Measurements from ENCODE around the gene MYL2. TPM values are rescaled to one million over a fixed set of nuclear protein-coding genes. Genes with fewer than 3 reads are reported as not detected.

MYL2 gene
- polyA plus RNA-seq, 4 donors = 0.55 to 143 (median 22.5) TPM

DNA sequence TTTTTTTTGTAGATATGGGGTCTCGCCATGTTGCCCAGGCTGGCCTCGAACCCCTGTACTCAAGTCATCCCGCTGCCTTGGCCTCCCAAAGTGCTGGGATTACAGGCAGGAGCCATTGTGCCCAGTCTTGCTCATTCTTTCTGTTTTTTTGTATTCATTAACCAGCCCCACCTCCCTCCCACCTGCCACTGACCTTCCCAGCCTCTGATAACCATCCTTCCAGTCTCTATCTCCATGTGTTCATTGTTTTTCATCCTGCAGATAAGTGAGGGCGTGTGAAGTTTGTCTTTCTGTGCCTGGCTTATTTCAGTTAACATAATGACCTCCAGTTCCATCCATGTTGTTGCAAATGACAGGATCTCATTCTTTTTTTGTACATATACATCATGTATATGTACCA is 19.0 kb downstream of the MYL2 start:
- 51 to 72% (median 66%) methylated on average over 4 of the region's 4 CpGs for WGBS, 3 donors
- no peak for FAIRE-seq
- H3K4me1 ChIP-seq (ENCODE audit: control insufficient read depth in 3 of 3, insufficient read depth in 2 of 3, low read depth in 1 of 3, low read length in 2 of 3) = no peaks in the 10 kb centered on the region
- H3K4me3 ChIP-seq (ENCODE audit: low read depth in 1 of 3, low read length in 3 of 3) = no peak overlapping the region
- H3K27ac ChIP-seq (ENCODE audit: low read depth in 1 of 3, low read length in 2 of 3) = no peak overlapping the region
- no peaks in the 10 kb centered on the region for H3K27me3 ChIP-seq (ENCODE audit: control insufficient read depth in 3 of 3, insufficient read depth in 3 of 3, low read length in 3 of 3)
- H3K36me3 ChIP-seq (ENCODE audit: control insufficient read depth in 3 of 3, insufficient read depth in 2 of 3, low read depth in 1 of 3, low read length in 3 of 3) = no peaks in the 10 kb centered on the region
- H3K9me3 ChIP-seq (ENCODE audit: control insufficient read depth in 2 of 2, insufficient read depth in 1 of 2, low read depth in 1 of 2, low read length in 1 of 2) = peaks cover 0 to 2% of the 10 kb centered on the region in 2 donors
- DNase-seq = peak in 1 of 2 donors; percentile 30

- H3K9me3 ChIP-seq (ENCODE audit: control insufficient read depth in 2 of 2, insufficient read depth in 1 of 2, low read depth in 1 of 2, low read length in 1 of 2) = peaks cover 0 to 4% of the 10 kb centered on the region in 2 donors
- no peaks in the 10 kb centered on the region for H3K36me3 ChIP-seq (ENCODE audit: control insufficient read depth in 3 of 3, insufficient read depth in 2 of 3, low read depth in 1 of 3, low read length in 3 of 3)
- H3K4me3 ChIP-seq (ENCODE audit: low read depth in 1 of 3, low read length in 3 of 3) = no peak overlapping the region
- FAIRE-seq = no peak
- H3K27ac ChIP-seq (ENCODE audit: low read depth in 1 of 3, low read length in 2 of 3) = no peak overlapping the region
- DNase-seq = peak in 1 of 2 donors; percentile 34
- H3K27me3 ChIP-seq (ENCODE audit: control insufficient read depth in 3 of 3, insufficient read depth in 3 of 3, low read length in 3 of 3) = peaks cover 0 to 3% (median 0%) of the 10 kb centered on the region in 3 donors
- WGBS, 3 donors = 4 to 56% (median 35%) methylated on average over 3 of the region's 3 CpGs
- H3K4me1 ChIP-seq (ENCODE audit: control insufficient read depth in 3 of 3, insufficient read depth in 2 of 3, low read depth in 1 of 3, low read length in 2 of 3) = no peaks in the 10 kb centered on the region
Measured at GRCh38 chr12:110896559-110896958, 23.8 kb downstream of the MYL2 start.

GRCh38 chr12:110893956-110894355 is 26.4 kb downstream of the MYL2 start:
- H3K27ac ChIP-seq (ENCODE audit: low read depth in 1 of 3, low read length in 2 of 3) = no peak overlapping the region
- 82 to 89% (median 83%) methylated on average over 3 of the region's 3 CpGs for WGBS, 3 donors
- no peaks in the 10 kb centered on the region for H3K36me3 ChIP-seq (ENCODE audit: control insufficient read depth in 3 of 3, insufficient read depth in 2 of 3, low read depth in 1 of 3, low read length in 3 of 3)
- no peak overlapping the region for H3K4me3 ChIP-seq (ENCODE audit: low read depth in 1 of 3, low read length in 3 of 3)
- DNase-seq = no peak
- H3K9me3 ChIP-seq (ENCODE audit: control insufficient read depth in 2 of 2, insufficient read depth in 1 of 2, low read depth in 1 of 2, low read length in 1 of 2) = peaks cover 0 to 4% of the 10 kb centered on the region in 2 donors
- H3K27me3 ChIP-seq (ENCODE audit: control insufficient read depth in 3 of 3, insufficient read depth in 3 of 3, low read length in 3 of 3) = peaks cover 0 to 3% (median 0%) of the 10 kb centered on the region in 3 donors
- no peaks in the 10 kb centered on the region for H3K4me1 ChIP-seq (ENCODE audit: control insufficient read depth in 3 of 3, insufficient read depth in 2 of 3, low read depth in 1 of 3, low read length in 2 of 3)
- no peak for FAIRE-seq

DNA sequence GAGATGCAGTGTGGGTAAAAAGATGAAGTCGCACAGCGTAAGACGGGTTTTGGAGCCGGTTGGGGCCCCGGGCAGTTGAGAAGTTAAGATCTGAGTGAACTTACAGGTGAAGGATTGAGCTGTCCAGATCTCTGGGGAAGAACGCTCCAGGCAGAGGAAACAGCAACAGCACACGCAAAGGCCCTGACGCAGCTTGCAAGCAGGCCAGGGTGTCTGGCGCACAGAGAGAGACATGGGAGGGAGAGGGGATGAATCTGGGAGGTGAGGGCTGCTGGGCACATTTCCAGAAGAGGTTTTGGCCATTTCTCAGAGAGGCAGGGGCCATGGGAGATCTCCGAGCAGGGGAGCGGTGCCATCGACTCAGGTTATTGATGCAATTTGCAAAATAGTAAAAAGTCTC is 31.0 kb downstream of the MYL2 start:
- Histone ChIP-seq H3K27me3 (ENCODE audit: control insufficient read depth in 3 of 3, insufficient read depth in 3 of 3, low read length in 3 of 3) (peaks cover 0 to 3% (median 0%) of the 10 kb centered on the region in 3 donors), H3K9me3 (ENCODE audit: control insufficient read depth in 2 of 2, insufficient read depth in 1 of 2, low read depth in 1 of 2, low read length in 1 of 2) (peaks cover 0 to 4% of the 10 kb centered on the region in 2 donors), H3K27ac (ENCODE audit: low read depth in 1 of 3, low read length in 2 of 3) (no peak overlapping the region), H3K4me1 (ENCODE audit: control insufficient read depth in 3 of 3, insufficient read depth in 2 of 3, low read depth in 1 of 3, low read length in 2 of 3) (no peaks in the 10 kb centered on the region), H3K36me3 (ENCODE audit: control insufficient read depth in 3 of 3, insufficient read depth in 2 of 3, low read depth in 1 of 3, low read length in 3 of 3) (no peaks in the 10 kb centered on the region), H3K4me3 (ENCODE audit: low read depth in 1 of 3, low read length in 3 of 3) (no peak overlapping the region)
- DNase-seq (no peak), FAIRE-seq (no peak)
- WGBS, 3 donors = 86 to 89% (median 87%) methylated on average over 12 of the region's 12 CpGs

DNA sequence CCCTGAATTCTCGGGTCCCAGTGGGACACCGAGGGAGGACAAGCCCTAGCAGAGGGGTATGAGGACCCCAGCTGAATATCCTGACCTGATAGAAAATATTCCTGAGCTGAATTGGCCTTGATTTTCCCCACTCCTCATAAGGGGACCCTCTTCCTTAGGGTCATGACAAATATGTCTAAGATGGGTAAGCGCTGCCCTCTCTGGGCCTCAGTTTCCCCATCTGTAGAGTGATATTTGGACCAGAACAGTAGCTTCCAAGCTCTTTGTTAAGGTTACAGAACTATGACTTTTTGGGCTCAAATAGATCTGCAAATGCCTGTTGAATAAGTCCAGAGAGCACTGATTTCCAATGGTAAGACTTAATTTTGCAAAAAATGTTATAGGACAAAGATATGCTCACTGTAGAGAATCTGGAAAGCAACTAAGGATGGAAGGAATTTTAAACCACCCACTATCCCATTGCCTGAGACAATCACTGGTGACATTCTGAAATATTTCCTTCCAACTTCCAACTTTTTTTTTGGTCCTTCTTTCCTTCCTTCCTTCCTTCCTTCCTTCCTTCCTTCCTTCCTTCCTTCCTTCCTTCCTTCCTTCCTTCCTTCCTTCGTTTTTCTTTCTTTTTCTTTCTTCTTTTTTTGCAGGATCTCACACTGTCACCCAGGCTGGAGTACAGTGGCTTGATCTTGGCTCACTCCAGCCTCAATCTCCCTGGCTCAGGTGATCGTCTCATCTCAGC is 32.0 kb downstream of the MYL2 start:
- Histone ChIP-seq H3K27ac (ENCODE audit: low read depth in 1 of 3, low read length in 2 of 3) (no peak overlapping the region), H3K27me3 (ENCODE audit: control insufficient read depth in 3 of 3, insufficient read depth in 3 of 3, low read length in 3 of 3) (peaks cover 0 to 3% (median 0%) of the 10 kb centered on the region in 3 donors), H3K4me1 (ENCODE audit: control insufficient read depth in 3 of 3, insufficient read depth in 2 of 3, low read depth in 1 of 3, low read length in 2 of 3) (no peaks in the 10 kb centered on the region), H3K36me3 (ENCODE audit: control insufficient read depth in 3 of 3, insufficient read depth in 2 of 3, low read depth in 1 of 3, low read length in 3 of 3) (no peaks in the 10 kb centered on the region), H3K4me3 (ENCODE audit: low read depth in 1 of 3, low read length in 3 of 3) (no peak overlapping the region), H3K9me3 (ENCODE audit: control insufficient read depth in 2 of 2, insufficient read depth in 1 of 2, low read depth in 1 of 2, low read length in 1 of 2) (no peaks in the 10 kb centered on the region)
- 33 to 42% (median 36%) methylated on average over 4 to 5 of the region's 5 CpGs for WGBS, 3 donors
- FAIRE-seq = no peak
- no peak for DNase-seq

DNA sequence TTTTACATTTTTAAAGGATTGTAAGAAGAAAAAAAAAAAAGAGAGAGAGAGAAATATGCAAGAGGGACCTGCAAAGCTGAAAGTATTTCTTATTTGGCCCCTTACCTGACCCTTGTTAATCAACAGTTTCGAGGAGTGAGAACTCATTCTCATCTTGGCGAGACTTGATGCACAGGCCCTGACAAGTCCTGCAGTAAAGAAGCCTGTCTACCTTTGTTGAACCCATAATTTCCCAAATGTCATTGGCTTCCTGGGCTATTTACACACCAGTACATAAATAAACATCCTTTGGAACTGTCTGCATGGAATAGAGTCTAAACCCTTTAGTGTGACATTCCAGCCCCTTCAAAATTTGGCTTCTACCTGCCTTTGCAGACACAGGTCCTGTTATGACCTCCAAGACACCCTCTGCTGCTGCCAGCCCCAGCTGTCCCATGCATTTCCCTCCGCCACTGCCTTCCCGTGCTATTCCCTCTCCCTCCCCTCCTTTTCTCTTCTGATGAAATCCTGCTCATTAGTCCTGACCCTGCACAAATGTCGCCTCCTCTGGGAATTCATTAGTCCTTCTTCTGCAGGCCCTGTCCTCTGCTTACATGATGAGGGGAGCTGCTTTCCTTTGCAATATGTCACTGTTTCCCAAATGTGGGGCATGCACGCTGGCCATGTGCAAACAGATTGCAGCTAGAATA is 35.1 kb downstream of the MYL2 start:
- H3K27me3 ChIP-seq (ENCODE audit: control insufficient read depth in 3 of 3, insufficient read depth in 3 of 3, low read length in 3 of 3) = no peaks in the 10 kb centered on the region
- FAIRE-seq (no peak), DNase-seq (no peak)

DNA sequence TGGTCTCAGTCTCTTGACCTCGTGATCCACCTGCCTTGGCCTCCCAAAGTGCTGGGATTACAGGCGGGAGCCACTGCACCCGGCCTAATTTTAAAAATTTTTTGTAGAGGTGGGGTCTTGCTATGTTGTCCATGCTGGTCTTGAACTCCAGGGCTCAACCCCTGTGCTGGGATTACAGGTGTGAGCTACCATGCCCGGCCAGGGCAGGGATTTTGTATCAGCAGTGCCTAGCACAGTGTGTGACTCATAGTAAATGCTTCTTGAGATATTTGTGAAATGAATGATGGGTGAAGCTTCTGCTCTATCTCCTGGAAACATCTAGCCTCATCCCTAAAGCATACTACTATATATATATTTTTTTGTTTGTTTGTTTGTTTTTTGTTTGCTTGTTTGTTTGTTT is 37.1 kb downstream of the MYL2 start:
- no peak for FAIRE-seq
- no peak overlapping the region for H3K27ac ChIP-seq (ENCODE audit: low read depth in 1 of 3, low read length in 2 of 3)
- H3K27me3 ChIP-seq (ENCODE audit: control insufficient read depth in 3 of 3, insufficient read depth in 3 of 3, low read length in 3 of 3) = no peaks in the 10 kb centered on the region
- H3K4me1 ChIP-seq (ENCODE audit: control insufficient read depth in 3 of 3, insufficient read depth in 2 of 3, low read depth in 1 of 3, low read length in 2 of 3) = no peaks in the 10 kb centered on the region
- H3K4me3 ChIP-seq (ENCODE audit: low read depth in 1 of 3, low read length in 3 of 3) = no peak overlapping the region
- H3K36me3 ChIP-seq (ENCODE audit: control insufficient read depth in 3 of 3, insufficient read depth in 2 of 3, low read depth in 1 of 3, low read length in 3 of 3) = no peaks in the 10 kb centered on the region
- no peak for DNase-seq
- 78 to 87% (median 79%) methylated on average over 4 of the region's 4 CpGs for WGBS, 3 donors
- no peaks in the 10 kb centered on the region for H3K9me3 ChIP-seq (ENCODE audit: control insufficient read depth in 2 of 2, insufficient read depth in 1 of 2, low read depth in 1 of 2, low read length in 1 of 2)

More for the DNA sequence above, 35.1 kb downstream of the MYL2 start:
- no peak overlapping the region for H3K27ac ChIP-seq (ENCODE audit: low read depth in 1 of 3, low read length in 2 of 3)
- H3K4me3 ChIP-seq (ENCODE audit: low read depth in 1 of 3, low read length in 3 of 3) = no peak overlapping the region
- no peaks in the 10 kb centered on the region for H3K36me3 ChIP-seq (ENCODE audit: control insufficient read depth in 3 of 3, insufficient read depth in 2 of 3, low read depth in 1 of 3, low read length in 3 of 3)
- H3K9me3 ChIP-seq (ENCODE audit: control insufficient read depth in 2 of 2, insufficient read depth in 1 of 2, low read depth in 1 of 2, low read length in 1 of 2) = no peaks in the 10 kb centered on the region
- WGBS, 3 donors = 69 to 86% (median 75%) methylated on average over 6 of the region's 6 CpGs
- no peaks in the 10 kb centered on the region for H3K4me1 ChIP-seq (ENCODE audit: control insufficient read depth in 3 of 3, insufficient read depth in 2 of 3, low read depth in 1 of 3, low read length in 2 of 3)

- Histone ChIP-seq H3K4me3 (ENCODE audit: low read depth in 1 of 3, low read length in 3 of 3) (no peak overlapping the region), H3K4me1 (ENCODE audit: control insufficient read depth in 3 of 3, insufficient read depth in 2 of 3, low read depth in 1 of 3, low read length in 2 of 3) (no peaks in the 10 kb centered on the region), H3K27ac (ENCODE audit: low read depth in 1 of 3, low read length in 2 of 3) (no peak overlapping the region), H3K36me3 (ENCODE audit: control insufficient read depth in 3 of 3, insufficient read depth in 2 of 3, low read depth in 1 of 3, low read length in 3 of 3) (no peaks in the 10 kb centered on the region), H3K9me3 (ENCODE audit: control insufficient read depth in 2 of 2, insufficient read depth in 1 of 2, low read depth in 1 of 2, low read length in 1 of 2) (no peaks in the 10 kb centered on the region), H3K27me3 (ENCODE audit: control insufficient read depth in 3 of 3, insufficient read depth in 3 of 3, low read length in 3 of 3) (no peaks in the 10 kb centered on the region)
- FAIRE-seq = no peak
- WGBS, 3 donors = 87 to 92% (median 88%) methylated on average over 2 of the region's 2 CpGs
- DNase-seq = no peak
Measured at GRCh38 chr12:110880651-110881050, 39.7 kb downstream of the MYL2 start.

Measured in small intestine (tissue), 7 donors.